IPS-11a (cell line): Measurements from ENCODE around the gene KRT72.
"Not testable (repeated sequence)": the region's sequence is repeated elsewhere in the genome, so short reads cannot be mapped to it uniquely, and the experiment has no call there.

Experiments used
- H3K4me3 ChIP-seq: one replicate; pipeline ENCODE4 v1.5.1; 2013; ENCODE audit warnings: low read depth, low read length, control low read depth

The KRT72 gene

GRCh38 chr12:52608826-52609630 lies 7.8 kb upstream of the KRT72 start:
- no peak overlapping the region for H3K4me3 ChIP-seq

GRCh38 chr12:52608161-52608560 lies 6.9 kb upstream of the KRT72 start:
- no peak overlapping the region for H3K4me3 ChIP-seq

- H3K4me3 ChIP-seq, result no peak overlapping the region
Observed at GRCh38 chr12:52607314-52607713, 6.1 kb upstream of the KRT72 start.

- H3K4me3 ChIP-seq, result no peak overlapping the region
Observed at GRCh38 chr12:52606581-52607218, 5.4 kb upstream of the KRT72 start.

GRCh38 chr12:52606096-52606495 lies 4.8 kb upstream of the KRT72 start:
- H3K4me3 ChIP-seq, result no peak overlapping the region

GRCh38 chr12:52605542-52605941 lies 4.3 kb upstream of the KRT72 start:
- no peak overlapping the region for H3K4me3 ChIP-seq

- H3K4me3 ChIP-seq, result no peak overlapping the region
Observed at GRCh38 chr12:52604859-52605258, 3.6 kb upstream of the KRT72 start.

- no peak overlapping the region for H3K4me3 ChIP-seq
Observed at GRCh38 chr12:52603314-52603713, 2.1 kb upstream of the KRT72 start.

GRCh38 chr12:52602552-52602951 lies 1.3 kb upstream of the KRT72 start:
- no peak overlapping the region for H3K4me3 ChIP-seq

GRCh38 chr12:52601671-52602070 lies 408 bp upstream of the KRT72 start:
- H3K4me3 ChIP-seq, result no peak overlapping the region

GRCh38 chr12:52600475-52600874 lies 788 bp downstream of the KRT72 start:
- H3K4me3 ChIP-seq, result no peak overlapping the region

GRCh38 chr12:52600071-52600470 lies 1.2 kb downstream of the KRT72 start:
- no peak overlapping the region for H3K4me3 ChIP-seq

GRCh38 chr12:52598966-52599365 lies 2.3 kb downstream of the KRT72 start:
- no peak overlapping the region for H3K4me3 ChIP-seq

GRCh38 chr12:52594237-52594636 lies 7.0 kb downstream of the KRT72 start:
- not testable (repeated sequence) for H3K4me3 ChIP-seq

- no peak overlapping the region for H3K4me3 ChIP-seq
Observed at GRCh38 chr12:52591521-52591920, 9.7 kb downstream of the KRT72 start.

GRCh38 chr12:52590021-52590420 lies 11.2 kb downstream of the KRT72 start:
- no peak overlapping the region for H3K4me3 ChIP-seq

GRCh38 chr12:52587563-52587962 lies 13.7 kb downstream of the KRT72 start:
- H3K4me3 ChIP-seq, result no peak overlapping the region

- no peak overlapping the region for H3K4me3 ChIP-seq
Observed at GRCh38 chr12:52585946-52586345, 15.3 kb downstream of the KRT72 start.

- no peak overlapping the region for H3K4me3 ChIP-seq
Observed at GRCh38 chr12:52585066-52585465, 16.2 kb downstream of the KRT72 start.

GRCh38 chr12:52584156-52584682 lies 17.0 kb downstream of the KRT72 start:
- no peak overlapping the region for H3K4me3 ChIP-seq

GRCh38 chr12:52582971-52583456 lies 18.2 kb downstream of the KRT72 start:
- no peak overlapping the region for H3K4me3 ChIP-seq

GRCh38 chr12:52582486-52582885 lies 18.8 kb downstream of the KRT72 start:
- no peak overlapping the region for H3K4me3 ChIP-seq
